Measurements from ENCODE around the gene KCNN2. TPM values are rescaled to one million over a fixed set of nuclear protein-coding genes. Genes with fewer than 3 reads are reported as not detected.
A peak's percentile ranks its signal among the peaks of the same experiment; 100 is the strongest.

KCNN2 gene
- total RNA-seq, 1 experiment from 2014 or later, result 0.61 TPM

- no peaks in the 10 kb centered on the region for H3K4me1 ChIP-seq (replicated peaks)
- no peaks in the 10 kb centered on the region for H3K9me3 ChIP-seq (replicated peaks)
- peak; percentile 62 to 68 for DNase-seq (ENCODE audit: low read depth in 1 of 2, low spot score in 2 of 2)
- no peaks in the 10 kb centered on the region for H3K36me3 ChIP-seq
- peaks cover 20% of the 10 kb centered on the region; the same call in 1 of the 2 replicates for H3K27me3 ChIP-seq (replicated peaks)
- H3K4me3 ChIP-seq, result no peak overlapping the region
- no peak overlapping the region for H3K27ac ChIP-seq
Measured at GRCh38 chr5:114449860-114450421, 88.1 kb downstream of the KCNN2 start.

GRCh38 chr5:114450437-114450836 lies 88.6 kb downstream of the KCNN2 start:
- H3K27me3 ChIP-seq (replicated peaks), result peaks cover 24% of the 10 kb centered on the region; the same call in 1 of the 2 replicates
- DNase-seq (ENCODE audit: low read depth in 1 of 2, low spot score in 2 of 2), result no peak
- H3K4me3 ChIP-seq, result no peak overlapping the region

GRCh38 chr5:114458726-114459125 lies 96.9 kb downstream of the KCNN2 start:
- no peak for DNase-seq (ENCODE audit: low read depth in 1 of 2, low spot score in 2 of 2)
- H3K4me1 ChIP-seq (replicated peaks), result no peaks in the 10 kb centered on the region
- H3K36me3 ChIP-seq, result no peaks in the 10 kb centered on the region
- H3K27ac ChIP-seq, result no peak overlapping the region
- no peak overlapping the region for H3K4me3 ChIP-seq
- peaks cover 10% of the 10 kb centered on the region; the same call in 1 of the 2 replicates for H3K27me3 ChIP-seq (replicated peaks)
- H3K9me3 ChIP-seq (replicated peaks), result no peaks in the 10 kb centered on the region

More at GRCh38 chr5:114450437-114450836, 88.6 kb downstream of the KCNN2 start:
- Histone ChIP-seq H3K4me1 (replicated peaks) (no peaks in the 10 kb centered on the region), H3K27ac (no peak overlapping the region), H3K36me3 (no peaks in the 10 kb centered on the region), H3K9me3 (replicated peaks) (no peaks in the 10 kb centered on the region)

- Histone ChIP-seq H3K27me3 (replicated peaks) (no peaks in the 10 kb centered on the region), H3K4me3 (no peak overlapping the region), H3K36me3 (no peaks in the 10 kb centered on the region), H3K27ac (no peak overlapping the region), H3K4me1 (replicated peaks) (no peaks in the 10 kb centered on the region), H3K9me3 (replicated peaks) (no peaks in the 10 kb centered on the region)
- no peak for DNase-seq (ENCODE audit: low read depth in 1 of 2, low spot score in 2 of 2)
Measured at GRCh38 chr5:114467171-114467570, 105.3 kb downstream of the KCNN2 start.

- H3K27me3 ChIP-seq (replicated peaks), result no peaks in the 10 kb centered on the region
- no peaks in the 10 kb centered on the region for H3K4me1 ChIP-seq (replicated peaks)
- no peaks in the 10 kb centered on the region for H3K36me3 ChIP-seq
- no peaks in the 10 kb centered on the region for H3K9me3 ChIP-seq (replicated peaks)
- DNase-seq (ENCODE audit: low read depth in 1 of 2, low spot score in 2 of 2), result no peak
- H3K27ac ChIP-seq, result no peak overlapping the region
- no peak overlapping the region for H3K4me3 ChIP-seq
Measured at GRCh38 chr5:114467729-114468128, 105.9 kb downstream of the KCNN2 start.

GRCh38 chr5:114469372-114469771 lies 107.5 kb downstream of the KCNN2 start:
- Histone ChIP-seq H3K36me3 (no peaks in the 10 kb centered on the region), H3K4me3 (no peak overlapping the region), H3K9me3 (replicated peaks) (no peaks in the 10 kb centered on the region), H3K27me3 (replicated peaks) (no peaks in the 10 kb centered on the region), H3K4me1 (replicated peaks) (no peaks in the 10 kb centered on the region), H3K27ac (no peak overlapping the region)
- DNase-seq (ENCODE audit: low read depth in 1 of 2, low spot score in 2 of 2), result no peak

- H3K27ac ChIP-seq, result no peak overlapping the region
- no peaks in the 10 kb centered on the region for H3K36me3 ChIP-seq
- no peak for DNase-seq (ENCODE audit: low read depth in 1 of 2, low spot score in 2 of 2)
- H3K9me3 ChIP-seq (replicated peaks), result no peaks in the 10 kb centered on the region
- H3K4me1 ChIP-seq (replicated peaks), result no peaks in the 10 kb centered on the region
- H3K4me3 ChIP-seq, result no peak overlapping the region
- H3K27me3 ChIP-seq (replicated peaks), result no peaks in the 10 kb centered on the region
Measured at GRCh38 chr5:114471529-114471928, 109.7 kb downstream of the KCNN2 start.

- no peak for DNase-seq (ENCODE audit: low read depth in 1 of 2, low spot score in 2 of 2)
- Histone ChIP-seq H3K36me3 (no peaks in the 10 kb centered on the region), H3K27ac (no peak overlapping the region), H3K27me3 (replicated peaks) (no peaks in the 10 kb centered on the region), H3K4me3 (no peak overlapping the region), H3K9me3 (replicated peaks) (no peaks in the 10 kb centered on the region), H3K4me1 (replicated peaks) (no peaks in the 10 kb centered on the region)
Measured at GRCh38 chr5:114473541-114473940, 111.7 kb downstream of the KCNN2 start.

GRCh38 chr5:114477816-114478334 lies 116.0 kb downstream of the KCNN2 start:
- H3K36me3 ChIP-seq, result no peaks in the 10 kb centered on the region
- no peaks in the 10 kb centered on the region; the same call in 1 of the 2 replicates for H3K9me3 ChIP-seq (replicated peaks)
- H3K27ac ChIP-seq, result no peak overlapping the region
- no peak for DNase-seq (ENCODE audit: low read depth in 1 of 2, low spot score in 2 of 2)
- no peaks in the 10 kb centered on the region for H3K27me3 ChIP-seq (replicated peaks)
- H3K4me3 ChIP-seq, result no peak overlapping the region
- H3K4me1 ChIP-seq (replicated peaks), result no peaks in the 10 kb centered on the region

GRCh38 chr5:114500756-114501155 lies 138.9 kb downstream of the KCNN2 start:
- no peak for DNase-seq (ENCODE audit: low read depth in 1 of 2, low spot score in 2 of 2)

GRCh38 chr5:114504560-114504959 lies 142.7 kb downstream of the KCNN2 start:
- Histone ChIP-seq H3K4me3 (no peak overlapping the region), H3K36me3 (no peaks in the 10 kb centered on the region), H3K9me3 (replicated peaks) (no peaks in the 10 kb centered on the region), H3K4me1 (replicated peaks) (no peaks in the 10 kb centered on the region), H3K27ac (no peak overlapping the region), H3K27me3 (replicated peaks) (peaks cover 8% of the 10 kb centered on the region; the same call in 1 of the 2 replicates)
- DNase-seq (ENCODE audit: low read depth in 1 of 2, low spot score in 2 of 2), result no peak

More at GRCh38 chr5:114500756-114501155, 138.9 kb downstream of the KCNN2 start:
- H3K36me3 ChIP-seq, result no peaks in the 10 kb centered on the region
- no peak overlapping the region for H3K27ac ChIP-seq
- no peaks in the 10 kb centered on the region for H3K9me3 ChIP-seq (replicated peaks)
- H3K4me1 ChIP-seq (replicated peaks), result no peaks in the 10 kb centered on the region
- H3K4me3 ChIP-seq, result no peak overlapping the region
- H3K27me3 ChIP-seq (replicated peaks), result peaks cover 6% of the 10 kb centered on the region

- H3K27me3 ChIP-seq (replicated peaks), result no peaks in the 10 kb centered on the region; the same call in 1 of the 2 replicates
- H3K27ac ChIP-seq, result no peak overlapping the region
- H3K9me3 ChIP-seq (replicated peaks), result no peaks in the 10 kb centered on the region
- H3K4me1 ChIP-seq (replicated peaks), result no peaks in the 10 kb centered on the region
- DNase-seq (ENCODE audit: low read depth in 1 of 2, low spot score in 2 of 2), result no peak
- no peak overlapping the region for H3K4me3 ChIP-seq
- no peaks in the 10 kb centered on the region for H3K36me3 ChIP-seq
Measured at GRCh38 chr5:114524221-114524620, 162.4 kb downstream of the KCNN2 start.

- Histone ChIP-seq H3K9me3 (replicated peaks) (no peaks in the 10 kb centered on the region), H3K27ac (no peak overlapping the region), H3K36me3 (no peaks in the 10 kb centered on the region), H3K4me1 (replicated peaks) (no peaks in the 10 kb centered on the region), H3K4me3 (no peak overlapping the region), H3K27me3 (replicated peaks) (no peaks in the 10 kb centered on the region)
- DNase-seq (ENCODE audit: low read depth in 1 of 2, low spot score in 2 of 2), result no peak
Measured at GRCh38 chr5:114544561-114544960, 182.7 kb downstream of the KCNN2 start.
